H1 (cell line): ENCODE measurements around the gene NDUFB2. TPM values are rescaled to one million over a fixed set of nuclear protein-coding genes. Genes with fewer than 3 reads are reported as not detected.
A peak's percentile ranks its signal among the peaks of the same experiment; 100 is the strongest.

Source experiments
- CHD1 ChIP-seq: IDR thresholded peaks from 2 replicates; pipeline ENCODE4 v1.6.1; 2012; ENCODE audit warnings: low read depth, low read length, improper control_type of control experiment
- CTBP2 ChIP-seq: IDR thresholded peaks from 2 replicates; pipeline ENCODE4 v1.7.0; 2011; ENCODE audit warnings: borderline replicate concordance, mild to moderate bottlenecking, moderate library complexity, mixed read lengths, low read length; ENCODE audit not compliant: insufficient read depth, insufficient read length
- EP300 ChIP-seq, 2 experiments: IDR thresholded peaks; 1 replicate in 1 of 2; 2 replicates in 1 of 2; pipeline ENCODE4 v1.6.1; 2011 to 2012; ENCODE audit warnings: low read depth in 2 of 2, low read length in 2 of 2, mild to moderate bottlenecking in 2 of 2, borderline replicate concordance in 1 of 2, inconsistent platforms in 1 of 2, moderate library complexity in 1 of 2
- HDAC2 ChIP-seq, 2 experiments: fragments of 300-600 bp in 1 of 2; sonication (generic) in 1 of 2; IDR thresholded peaks; 2 replicates each; pipeline ENCODE4 v1.6.1; 2011 to 2012; ENCODE audit warnings: low read depth in 2 of 2, low read length in 2 of 2, mild to moderate bottlenecking in 2 of 2, moderate library complexity in 2 of 2, borderline replicate concordance in 1 of 2, inconsistent platforms in 1 of 2
- HDAC6 ChIP-seq: IDR thresholded peaks from one replicate; pipeline ENCODE4 v1.7.1; 2012; ENCODE audit warnings: low read depth, mild to moderate bottlenecking, inconsistent platforms, low read length, moderate library complexity
- KDM1A ChIP-seq: fragments of 200-600, 300-600 bp; sonication (generic); IDR thresholded peaks from 2 replicates; pipeline ENCODE4 v1.7.1; 2016; ENCODE audit warnings: mild to moderate bottlenecking, low read length, borderline replicate concordance
- KDM4A ChIP-seq: IDR thresholded peaks from one replicate; pipeline ENCODE4 v1.7.1; 2012; ENCODE audit warnings: low read depth, mild to moderate bottlenecking, moderate library complexity, low read length, inconsistent platforms; ENCODE audit not compliant: severe bottlenecking
- NRF1 ChIP-seq: IDR thresholded peaks from 2 replicates; pipeline ENCODE4 v1.6.1; 2011; ENCODE audit warnings: mild to moderate bottlenecking, low read depth, low read length, improper control_type of control experiment
- POLR2A ChIP-seq, 2 experiments: IDR thresholded peaks; 1 replicate in 1 of 2; 2 replicates in 1 of 2; pipeline ENCODE4 v1.6.1; 2011; ENCODE audit warnings: low read depth in 2 of 2, low read length in 2 of 2, mild to moderate bottlenecking in 2 of 2; ENCODE audit errors: control extremely low read depth in 1 of 2
- POLR2AphosphoS5 ChIP-seq: IDR thresholded peaks from 2 replicates; pipeline ENCODE4 v1.6.1; 2011; ENCODE audit warnings: low read depth, low read length
- RBBP5 ChIP-seq: IDR thresholded peaks from 2 replicates; pipeline ENCODE4 v1.7.1; 2012; ENCODE audit warnings: low read depth, mild to moderate bottlenecking, inconsistent platforms, low read length, moderate library complexity, borderline replicate concordance
- RFX5 ChIP-seq: IDR thresholded peaks from 2 replicates; pipeline ENCODE4 v1.6.1; 2011; ENCODE audit warnings: low read depth, low read length, improper control_type of control experiment, borderline replicate concordance
- SIRT6 ChIP-seq: IDR thresholded peaks from one replicate; pipeline ENCODE4 v1.7.1; 2012; ENCODE audit warnings: low read length, inconsistent platforms
- SP4 ChIP-seq: IDR thresholded peaks from 2 replicates; pipeline ENCODE4 v1.6.1; 2012; ENCODE audit warnings: low read length, inconsistent platforms
- SRF ChIP-seq: IDR thresholded peaks from 2 replicates; pipeline ENCODE4 v1.6.1; 2011; ENCODE audit warnings: mild to moderate bottlenecking, low read depth, low read length, moderate library complexity
- TCF12 ChIP-seq: IDR thresholded peaks from 2 replicates; pipeline ENCODE4 v1.6.1; 2011; ENCODE audit warnings: low read depth, mild to moderate bottlenecking, low read length
- ZNF274 ChIP-seq: IDR thresholded peaks from 2 replicates; pipeline ENCODE4 v1.7.0; 2012; ENCODE audit warnings: low read length, borderline replicate concordance; ENCODE audit errors: extremely low read depth
- polyA plus RNA-seq, 7 experiments: library from polyadenylated mRNA; depleted of rRNA in 3 of 7; stranded (reverse) in 5 of 7; unstranded in 2 of 7; fragments of >200 nt in 5 of 7; fragments of 200-250 nt in 2 of 7; gene quantifications; 1 replicate in 5 of 7; 2 replicates in 1 of 7; 4 replicates in 1 of 7; pipeline versions ENCODE4 v1.2.1 to v1.2.3, GENCODE V29; 2011 to 2013; ENCODE audit warnings: missing spikeins in 2 of 7, mixed read lengths in 2 of 7
- total RNA-seq: library from RNA; stranded (reverse); fragmentation: NEBNext Ultra II Directional; extraction: Animal tissue kit (Norgen Biotek cat#: 25700); gene quantifications from 2 replicates; pipeline ENCODE4 v1.2.1, GENCODE V29; 2021
- TF ChIP-seq, protein P1 (sequence below), 3 experiments: IDR thresholded peaks; 1 replicate in 2 of 3; 2 replicates in 1 of 3; pipeline versions ENCODE4 v1.5.1 to v1.6.1; 2011; ENCODE audit warnings: low read length in 3 of 3, mild to moderate bottlenecking in 3 of 3, inconsistent platforms in 2 of 3, low read depth in 1 of 3, moderate library complexity in 1 of 3; ENCODE audit not compliant: insufficient read depth in 1 of 3; ENCODE audit errors: control extremely low read depth in 1 of 3

NDUFB2 gene
- total and polyA plus RNA-seq, 2 of the 8 experiments (the other 6 are each of a cell fraction or from before 2014, with no cell fraction given): 168 to 881 TPM

DNA sequence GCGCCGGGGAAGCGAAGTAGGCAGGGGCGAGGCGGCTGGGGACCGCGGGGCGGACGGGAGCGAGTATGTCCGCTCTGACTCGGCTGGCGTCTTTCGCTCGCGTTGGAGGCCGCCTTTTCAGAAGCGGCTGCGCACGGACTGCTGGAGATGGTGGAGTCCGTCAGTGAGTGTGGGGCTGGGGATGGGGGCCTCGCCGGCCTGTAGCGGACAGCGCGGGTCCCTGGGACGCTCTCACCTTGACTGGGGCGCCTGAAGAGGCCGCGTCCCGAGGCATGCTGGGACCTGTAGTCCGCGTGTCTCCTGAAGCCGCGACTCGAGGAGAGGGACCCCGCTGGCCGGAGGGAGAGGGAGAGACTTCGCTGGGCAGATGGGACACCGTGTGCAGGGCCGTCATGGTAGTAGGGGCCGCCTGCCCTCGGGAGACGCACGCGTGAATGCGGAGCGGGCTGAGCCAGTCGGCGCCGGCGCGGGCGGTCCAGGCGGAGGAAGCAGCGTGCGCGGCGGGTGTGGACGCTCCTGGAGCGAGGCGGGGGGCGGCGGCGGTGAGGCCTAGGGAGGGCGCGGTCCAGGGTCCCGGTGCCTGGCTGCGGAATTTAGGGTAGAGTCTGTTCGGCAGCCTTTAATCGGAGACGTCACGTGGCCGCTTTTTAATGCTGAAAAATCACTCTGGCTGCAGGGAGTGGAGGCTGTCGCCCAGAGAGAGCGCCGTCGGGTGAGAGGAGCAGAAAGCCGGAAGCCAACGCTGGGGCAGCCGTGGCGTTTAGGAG lies at the start of gene NDUFB2 (continued):
- peak in 1 of 2 experiments; percentile 46; a peak in 1 of 4 replicates for TF ChIP-seq HDAC2 (IDR thresholded peaks at IDR 0.05; ENCODE audit: borderline replicate concordance in 1 of 2, low read depth in 2 of 2, low read length in 2 of 2)
- TF ChIP-seq SIRT6: no peak
- no peak for TF ChIP-seq RFX5
- no peak for TF ChIP-seq SP4
- peak; percentile 85 for TF ChIP-seq POLR2AphosphoS5
- TF ChIP-seq KDM4A: peak; percentile 96
- TF ChIP-seq CHD1: no peak
- TF ChIP-seq ZNF274: no peak
- TF ChIP-seq SRF: no peak
- no peak for TF ChIP-seq KDM1A
- TF ChIP-seq RBBP5: peak; percentile 46; the same call in 1 of the 2 replicates
- TF ChIP-seq, protein P1, sequence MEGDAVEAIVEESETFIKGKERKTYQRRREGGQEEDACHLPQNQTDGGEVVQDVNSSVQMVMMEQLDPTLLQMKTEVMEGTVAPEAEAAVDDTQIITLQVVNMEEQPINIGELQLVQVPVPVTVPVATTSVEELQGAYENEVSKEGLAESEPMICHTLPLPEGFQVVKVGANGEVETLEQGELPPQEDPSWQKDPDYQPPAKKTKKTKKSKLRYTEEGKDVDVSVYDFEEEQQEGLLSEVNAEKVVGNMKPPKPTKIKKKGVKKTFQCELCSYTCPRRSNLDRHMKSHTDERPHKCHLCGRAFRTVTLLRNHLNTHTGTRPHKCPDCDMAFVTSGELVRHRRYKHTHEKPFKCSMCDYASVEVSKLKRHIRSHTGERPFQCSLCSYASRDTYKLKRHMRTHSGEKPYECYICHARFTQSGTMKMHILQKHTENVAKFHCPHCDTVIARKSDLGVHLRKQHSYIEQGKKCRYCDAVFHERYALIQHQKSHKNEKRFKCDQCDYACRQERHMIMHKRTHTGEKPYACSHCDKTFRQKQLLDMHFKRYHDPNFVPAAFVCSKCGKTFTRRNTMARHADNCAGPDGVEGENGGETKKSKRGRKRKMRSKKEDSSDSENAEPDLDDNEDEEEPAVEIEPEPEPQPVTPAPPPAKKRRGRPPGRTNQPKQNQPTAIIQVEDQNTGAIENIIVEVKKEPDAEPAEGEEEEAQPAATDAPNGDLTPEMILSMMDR (IDR thresholded peaks at IDR 0.05; ENCODE audit: control extremely low read depth in 1 of 3, insufficient read depth in 1 of 3, low read depth in 1 of 3, low read length in 3 of 3): no peak
- no peak for TF ChIP-seq EP300 (IDR thresholded peaks at IDR 0.05; ENCODE audit: borderline replicate concordance in 1 of 2, low read depth in 2 of 2, low read length in 2 of 2)
- no peak for TF ChIP-seq HDAC6
- peak; percentile 31 for TF ChIP-seq CTBP2
- no peak for TF ChIP-seq TCF12
- TF ChIP-seq NRF1: no peak
- TF ChIP-seq POLR2A (IDR thresholded peaks at IDR 0.05; ENCODE audit: control extremely low read depth in 1 of 2, low read depth in 2 of 2, low read length in 2 of 2): peak in 1 of 2 experiments; percentile 88; a peak in 2 of 3 replicates
